Epithelial cell of esophagus (primary cell): ENCODE data around the gene UBN1.

Experiments
- DNase-seq: peaks from one replicate; pipeline ENCODE4 v3.0.0; 2010; ENCODE audit warnings: low read depth
- H3K4me3 ChIP-seq: 2 replicates; pipeline ENCODE4 v1.5.1; 2011; ENCODE audit warnings: mild to moderate bottlenecking, low read length, control low read depth
- CTCF ChIP-seq: IDR thresholded peaks from 2 replicates; pipeline ENCODE4 v1.5.1; 2011; ENCODE audit warnings: low read depth, mild to moderate bottlenecking, low read length, control low read depth, inconsistent platforms; ENCODE audit not compliant: insufficient read depth; ENCODE audit errors: missing control alignments

The UBN1 gene

DNA sequence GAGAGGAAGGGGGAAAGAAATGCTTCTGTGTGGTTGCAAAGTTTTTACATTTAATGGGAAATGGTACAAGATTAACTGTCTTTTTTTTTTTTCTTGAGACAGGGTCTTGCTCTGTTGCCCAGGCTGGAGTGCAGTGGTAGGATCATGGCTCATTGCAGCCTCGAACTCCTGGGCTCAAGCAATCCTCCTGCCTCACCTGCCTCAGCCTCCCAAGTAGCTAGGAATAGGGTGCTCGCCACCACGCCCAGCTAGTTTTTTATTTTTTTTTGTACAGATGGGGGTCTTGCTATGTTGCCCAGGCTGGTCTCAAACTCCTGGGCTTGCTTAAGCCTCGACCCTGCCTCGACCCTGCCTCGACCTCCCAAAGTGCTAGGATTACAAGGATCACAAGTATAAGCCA lies 41.0 kb upstream of the UBN1 start:
- no peak for TF ChIP-seq CTCF
- H3K4me3 ChIP-seq = no peak overlapping the region
- DNase-seq = no peak

GRCh38 chr16:4811242-4811641 lies 36.0 kb upstream of the UBN1 start:
- no peak for TF ChIP-seq CTCF

GRCh38 chr16:4811773-4812172 lies 35.5 kb upstream of the UBN1 start:
- no peak for TF ChIP-seq CTCF
- DNase-seq = no peak
- H3K4me3 ChIP-seq = no peak overlapping the region

More at GRCh38 chr16:4811242-4811641, 36.0 kb upstream of the UBN1 start:
- no peak for DNase-seq
- H3K4me3 ChIP-seq = no peak overlapping the region

DNA sequence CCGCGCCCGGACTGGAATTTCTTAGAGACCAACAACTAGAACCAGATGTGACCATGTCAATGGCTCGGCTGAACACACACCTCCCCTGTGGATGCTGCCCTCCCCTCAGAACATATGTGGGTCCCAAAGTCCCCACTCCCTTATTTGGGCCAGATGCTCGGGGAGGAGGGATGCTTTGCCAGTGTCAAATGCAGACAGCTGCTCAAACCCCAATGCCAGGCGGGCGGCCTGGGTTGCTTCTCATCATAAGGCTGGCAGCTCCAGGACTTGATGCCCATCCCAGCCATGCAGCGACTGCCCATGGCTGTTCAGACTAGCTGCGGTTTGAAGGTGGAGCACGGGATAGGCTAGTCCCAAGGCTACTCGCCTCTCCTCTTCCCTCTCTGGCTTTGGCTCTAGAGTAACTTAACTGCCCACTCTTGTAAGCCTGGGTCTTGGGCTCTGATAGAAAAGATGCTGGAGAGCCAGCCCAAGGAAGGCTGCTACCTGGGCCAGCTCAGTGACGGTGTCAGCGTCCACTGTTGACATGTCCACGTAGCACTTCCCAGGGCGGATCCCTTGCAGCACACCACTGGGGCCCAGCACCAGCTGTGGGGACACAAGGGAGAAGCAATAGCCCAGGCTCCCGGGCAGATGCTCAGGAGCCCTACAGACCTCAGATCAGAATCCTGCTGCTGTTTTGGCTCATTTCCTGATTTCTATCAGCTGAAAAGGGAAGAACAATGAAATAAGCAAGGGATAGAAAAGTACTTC lies 33.9 kb upstream of the UBN1 start:
- H3K4me3 ChIP-seq = no peak overlapping the region
- TF ChIP-seq CTCF = no peak
- DNase-seq = no peak

DNA sequence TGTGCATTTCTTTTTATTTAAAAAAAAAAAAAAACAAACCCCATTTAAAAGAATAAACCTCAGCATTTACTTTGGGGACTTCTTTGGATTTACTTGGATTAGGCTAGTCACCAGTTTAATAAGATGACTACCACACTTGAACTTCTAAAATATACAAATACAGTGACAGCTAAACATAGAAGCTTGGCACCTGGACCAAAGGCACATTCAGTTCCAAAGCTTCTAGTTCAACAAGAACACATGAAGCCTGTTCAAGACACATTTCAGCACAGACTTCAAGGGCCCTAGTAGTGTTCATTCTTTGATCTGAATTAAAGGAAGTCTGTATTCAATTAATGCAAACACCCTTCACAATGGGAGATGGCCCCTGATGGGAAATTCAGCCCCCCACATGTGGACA lies 33.2 kb upstream of the UBN1 start:
- no peak for TF ChIP-seq CTCF

DNA sequence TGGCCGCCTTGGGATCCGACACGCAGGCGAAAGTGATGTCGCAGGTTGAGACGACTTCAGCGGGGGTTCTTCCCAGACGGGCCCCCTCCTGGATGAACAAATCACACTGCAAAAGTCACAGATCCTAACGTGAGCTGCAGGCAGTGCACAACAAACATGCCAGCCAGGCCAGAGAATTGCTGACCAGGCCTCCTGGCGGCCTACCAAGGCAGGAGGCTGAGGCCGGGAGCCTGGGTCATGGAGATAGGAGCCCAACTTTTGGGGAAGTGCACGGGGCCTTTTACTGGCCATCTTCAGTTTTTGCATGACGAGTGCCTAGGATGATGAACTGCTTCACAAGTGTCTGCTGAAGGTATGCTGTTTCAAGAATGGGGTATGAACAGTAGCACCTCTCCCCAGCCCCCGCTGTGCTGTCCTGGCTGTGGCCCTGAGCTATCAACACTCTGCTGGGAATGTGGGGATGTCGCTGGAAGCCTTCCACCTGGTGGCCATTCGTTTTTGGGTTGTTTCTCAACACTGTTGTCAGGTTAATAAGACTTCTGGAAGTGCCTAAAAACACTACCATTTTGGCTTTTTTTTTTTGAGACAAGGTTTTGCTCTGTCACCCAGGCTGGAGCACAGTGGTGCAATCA lies 32.6 kb upstream of the UBN1 start:
- DNase-seq = no peak
- H3K4me3 ChIP-seq = no peak overlapping the region
- TF ChIP-seq CTCF = no peak

More for the DNA sequence above, 33.2 kb upstream of the UBN1 start:
- no peak for DNase-seq
- H3K4me3 ChIP-seq = no peak overlapping the region
